CD4-positive, alpha-beta memory T cell (primary cell): ENCODE measurements around the gene LIM2. TPM values are rescaled to one million over a fixed set of nuclear protein-coding genes. Genes with fewer than 3 reads are reported as not detected.
A peak's percentile ranks its signal among the peaks of the same experiment; 100 is the strongest.

Experiments
- CTCF ChIA-PET: fragments of 350-600 bp; sonication (Branson Sonifier 250); formaldehyde crosslinking; loops from one replicate; lab custom pipeline; 2021; ENCODE audit warnings: inconsistent platforms; ENCODE audit not compliant: partially characterized antibody; lab: Charles Lee
- POLR2A ChIA-PET: fragments of 350-600 bp; sonication (Branson Sonifier 250); formaldehyde crosslinking; loops from one replicate; lab custom pipeline; 2021; ENCODE audit not compliant: partially characterized antibody; lab: Charles Lee
- DNase-seq, 5 donors: peaks; one replicate each; pipeline versions ENCODE4 v3.0.0 to v3.0.0-alpha.2; 2020 to 2022; ENCODE audit warnings: mixed read lengths in 1 of 5
- H3K27ac ChIP-seq: one replicate; pipeline ENCODE4 v1.7.0; 2013; ENCODE audit warnings: low read depth, low read length
- H3K27me3 ChIP-seq: 2 replicates; pipeline ENCODE4 v1.7.0; 2013; ENCODE audit warnings: mild to moderate bottlenecking, low read length, moderate library complexity; ENCODE audit not compliant: insufficient read depth
- H3K36me3 ChIP-seq: 2 replicates; pipeline ENCODE4 v1.7.0; 2013; ENCODE audit warnings: mild to moderate bottlenecking, low read length, moderate library complexity; ENCODE audit not compliant: insufficient read depth
- H3K4me1 ChIP-seq: 2 replicates; pipeline ENCODE4 v1.7.0; 2013; ENCODE audit warnings: mild to moderate bottlenecking, low read length, moderate library complexity; ENCODE audit not compliant: insufficient read depth
- H3K4me3 ChIP-seq, 2 donors: one replicate each; pipeline ENCODE4 v1.7.0; 2013; ENCODE audit warnings: low read length in 2 of 2, mild to moderate bottlenecking in 1 of 2
- H3K9me3 ChIP-seq, 2 donors: one replicate each; pipeline ENCODE4 v1.7.0; 2013; ENCODE audit warnings: low read length in 2 of 2, control low read depth in 1 of 2; ENCODE audit not compliant: control insufficient read depth in 1 of 2
- H3K27ac Mint-ChIP-seq, 7 donors: one replicate each; pipeline ENCODE4 v1.8.0; 2020 to 2021; ENCODE audit warnings: mixed read lengths in 7 of 7, mild to moderate bottlenecking in 6 of 7, inconsistent platforms in 3 of 7, moderate library complexity in 3 of 7
- H3K27me3 Mint-ChIP-seq, 2 donors: one replicate each; pipeline ENCODE4 v1.8.0; 2020 to 2021; ENCODE audit warnings: mixed read lengths in 2 of 2
- H3K36me3 Mint-ChIP-seq, 2 donors: one replicate each; pipeline ENCODE4 v1.8.0; 2020 to 2021; ENCODE audit warnings: mixed read lengths in 2 of 2, inconsistent platforms in 1 of 2, mild to moderate bottlenecking in 1 of 2
- H3K4me1 Mint-ChIP-seq, 4 donors: one replicate each; pipeline ENCODE4 v1.8.0; 2020 to 2021; ENCODE audit warnings: mixed read lengths in 4 of 4, mild to moderate bottlenecking in 1 of 4
- H3K4me3 Mint-ChIP-seq, 8 donors: one replicate each; pipeline ENCODE4 v1.8.0; 2020 to 2021; ENCODE audit warnings: mixed read lengths in 8 of 8, mild to moderate bottlenecking in 7 of 8, moderate library complexity in 6 of 8, inconsistent platforms in 3 of 8
- H3K9me3 Mint-ChIP-seq, 8 donors: one replicate each; pipeline ENCODE4 v1.8.0; 2020 to 2021; ENCODE audit warnings: mixed read lengths in 8 of 8, mild to moderate bottlenecking in 5 of 8, inconsistent platforms in 3 of 8, moderate library complexity in 1 of 8
- intact Hi-C: fragments of 100-400 bp; cut with micrococcal nuclease; formaldehyde crosslinking; loops from one replicate; pipeline ENCODE4 v1.15.1; 2023
- polyA plus RNA-seq, 2 donors: library from polyadenylated mRNA; unstranded; fragments of 300-500 nt; fragmentation: Illumina TruSeq; gene quantifications; one replicate each; pipeline ENCODE4 v1.2.3, GENCODE V29; 2021
- total RNA-seq, 2 experiments: library from RNA; stranded (reverse); gene quantifications; one replicate each; pipeline ENCODE4 v1.2.3, GENCODE V29; 2021

The LIM2 gene
- total and polyA plus RNA-seq, 4 experiments from 2014 or later, result not detected

GRCh38 chr19:51354103-51354741 lies 33.6 kb downstream of the LIM2 start:
- POLR2A ChIA-PET, result interaction anchor here (0.9 kb wide), 1 partner anchor 13 kb away, joined by 4 read pairs; no protein-coding TSS in a partner anchor
- intact Hi-C loops, result no loop called here

GRCh38 chr19:51352783-51353360 lies 34.9 kb downstream of the LIM2 start:
- Mint-ChIP-seq H3K27ac (no peak overlapping the region), H3K4me1 (peaks cover 15 to 22% (median 18%) of the 10 kb centered on the region in 4 donors), H3K27me3 (no peaks in the 10 kb centered on the region), H3K36me3 (peaks cover 13 to 23% of the 10 kb centered on the region in 2 donors), H3K9me3 (no peaks in the 10 kb centered on the region), H3K4me3 (no peak overlapping the region)
- DNase-seq, result no peak
- no peak overlapping the region for H3K27ac ChIP-seq
- H3K9me3 ChIP-seq, result no peaks in the 10 kb centered on the region
- ChIA-PET POLR2A (no interaction called here), CTCF (no interaction called here)
- H3K4me1 ChIP-seq, result peaks cover 11% of the 10 kb centered on the region
- no peak overlapping the region for H3K4me3 ChIP-seq
- H3K36me3 ChIP-seq, result no peaks in the 10 kb centered on the region
- intact Hi-C loops, result no loop called here
- H3K27me3 ChIP-seq, result no peaks in the 10 kb centered on the region

More at GRCh38 chr19:51354103-51354741, 33.6 kb downstream of the LIM2 start:
- Histone ChIP-seq H3K4me3 (no peak overlapping the region), H3K27me3 (no peaks in the 10 kb centered on the region), H3K9me3 (no peaks in the 10 kb centered on the region), H3K4me1 (peaks cover 11% of the 10 kb centered on the region), H3K36me3 (no peaks in the 10 kb centered on the region), H3K27ac (no peak overlapping the region)
- no peaks in the 10 kb centered on the region for H3K9me3 Mint-ChIP-seq
- no peak for DNase-seq
- peak overlapping the region in 6 of 7 donors; percentile 17 to 89 (median 84) for H3K27ac Mint-ChIP-seq
- peaks cover 15 to 22% (median 18%) of the 10 kb centered on the region in 4 donors for H3K4me1 Mint-ChIP-seq
- peaks cover 13 to 20% of the 10 kb centered on the region in 2 donors for H3K36me3 Mint-ChIP-seq
- CTCF ChIA-PET, result interaction anchor here (1.1 to 1.3 kb wide), 3 partner anchors 11 to 118 kb away, joined by 3 read pairs; no protein-coding TSS in a partner anchor
- H3K27me3 Mint-ChIP-seq, result no peaks in the 10 kb centered on the region
- H3K4me3 Mint-ChIP-seq, result peak overlapping the region in 1 of 8 donors; percentile 64

- POLR2A ChIA-PET, result no interaction called here
These were observed 36.3 kb downstream of the LIM2 start for GRCh38 chr19:51351266-51351990.

DNA sequence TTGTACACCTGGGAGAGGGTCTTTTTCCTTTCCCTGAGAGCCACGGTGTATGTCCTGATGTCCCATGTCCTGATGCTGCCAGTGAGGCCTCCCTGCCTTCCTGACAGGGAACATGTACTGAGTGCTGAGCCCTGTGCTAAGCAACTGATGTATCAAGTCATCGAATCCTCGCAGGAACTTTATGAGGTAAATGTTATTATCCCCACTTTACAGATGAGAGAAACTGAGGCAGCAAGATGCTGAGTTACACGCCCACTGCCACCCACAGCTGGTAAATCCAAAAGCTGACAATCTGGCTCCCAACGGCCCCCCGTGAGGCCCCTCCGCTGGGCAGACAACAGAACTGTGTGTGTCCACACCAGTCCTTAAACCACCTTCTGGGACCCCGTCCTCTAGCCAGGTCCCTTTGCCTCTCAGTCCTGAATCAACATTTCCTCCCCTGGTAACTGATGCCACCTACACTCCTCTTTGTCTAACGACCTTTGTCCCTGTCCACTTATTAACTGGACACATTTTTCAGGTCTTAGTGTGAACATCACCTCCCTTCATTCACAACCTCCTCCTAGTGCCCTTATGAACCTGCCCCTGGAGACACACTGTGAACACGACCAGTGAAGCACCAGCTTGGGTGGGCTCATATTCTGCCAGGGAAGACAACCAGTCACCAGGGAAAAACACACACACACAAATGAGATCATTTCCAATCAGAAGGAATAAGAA lies 40.4 kb downstream of the LIM2 start:
- intact Hi-C loops, result no loop called here
- Histone ChIP-seq H3K36me3 (peaks cover 10% of the 10 kb centered on the region), H3K4me1 (no peaks in the 10 kb centered on the region), H3K27me3 (no peaks in the 10 kb centered on the region), H3K4me3 (no peak overlapping the region), H3K27ac (no peak overlapping the region), H3K9me3 (no peaks in the 10 kb centered on the region)
- H3K36me3 Mint-ChIP-seq, result peaks cover 28 to 41% of the 10 kb centered on the region in 2 donors
- CTCF ChIA-PET, result no interaction called here
- H3K27me3 Mint-ChIP-seq, result no peaks in the 10 kb centered on the region
- no peak for DNase-seq
- H3K9me3 Mint-ChIP-seq, result no peaks in the 10 kb centered on the region
- no peak overlapping the region for H3K4me3 Mint-ChIP-seq
- H3K27ac Mint-ChIP-seq, result peak overlapping the region in 1 of 7 donors; percentile 3
- H3K4me1 Mint-ChIP-seq, result peaks cover 0 to 4% (median 2%) of the 10 kb centered on the region in 4 donors
- POLR2A ChIA-PET, result no interaction called here

More at GRCh38 chr19:51351266-51351990, 36.3 kb downstream of the LIM2 start:
- Mint-ChIP-seq H3K36me3 (peaks cover 19 to 31% of the 10 kb centered on the region in 2 donors), H3K4me1 (peaks cover 14 to 19% (median 16%) of the 10 kb centered on the region in 4 donors), H3K4me3 (no peak overlapping the region), H3K9me3 (no peaks in the 10 kb centered on the region), H3K27me3 (no peaks in the 10 kb centered on the region), H3K27ac (peak overlapping the region in 1 of 7 donors; percentile 60)
- Histone ChIP-seq H3K36me3 (peaks cover 4% of the 10 kb centered on the region), H3K27ac (no peak overlapping the region), H3K9me3 (no peaks in the 10 kb centered on the region), H3K4me3 (no peak overlapping the region), H3K4me1 (peaks cover 11% of the 10 kb centered on the region), H3K27me3 (no peaks in the 10 kb centered on the region)
- CTCF ChIA-PET, result no interaction called here
- intact Hi-C loops, result no loop called here
- DNase-seq, result no peak

DNA sequence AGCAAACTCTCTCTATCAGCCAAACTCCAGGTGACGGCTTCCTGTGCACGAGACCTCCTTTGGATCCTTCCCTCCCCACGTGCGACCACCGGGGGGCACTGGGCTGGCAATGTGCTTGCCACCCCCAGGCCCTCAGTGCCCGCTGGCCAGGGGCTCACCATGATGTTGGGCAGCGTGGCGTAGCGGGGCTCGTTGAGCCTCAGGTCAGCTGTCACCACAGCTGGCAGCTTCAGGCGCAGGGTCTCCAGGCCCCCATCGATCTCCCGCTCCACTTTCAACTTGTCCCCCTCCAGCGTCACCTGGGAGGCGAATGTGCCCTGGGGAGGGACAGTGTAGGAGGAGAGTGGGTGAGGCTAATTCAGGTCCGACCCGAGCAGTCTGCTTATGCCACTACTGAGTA lies 41.0 kb downstream of the LIM2 start:
- peaks cover 1 to 4% (median 2%) of the 10 kb centered on the region in 4 donors for H3K4me1 Mint-ChIP-seq
- ChIA-PET CTCF (no interaction called here), POLR2A (no interaction called here)
- no peaks in the 10 kb centered on the region for H3K27me3 ChIP-seq
- H3K27ac Mint-ChIP-seq, result no peak overlapping the region
- no peaks in the 10 kb centered on the region for H3K9me3 Mint-ChIP-seq
- H3K4me3 Mint-ChIP-seq, result no peak overlapping the region
- no peaks in the 10 kb centered on the region for H3K4me1 ChIP-seq
- peaks cover 10% of the 10 kb centered on the region for H3K36me3 ChIP-seq
- peaks cover 22 to 35% of the 10 kb centered on the region in 2 donors for H3K36me3 Mint-ChIP-seq
- no peaks in the 10 kb centered on the region for H3K9me3 ChIP-seq
- H3K27me3 Mint-ChIP-seq, result no peaks in the 10 kb centered on the region
- intact Hi-C loops, result no loop called here
- no peak for DNase-seq
- no peak overlapping the region for H3K27ac ChIP-seq
- no peak overlapping the region for H3K4me3 ChIP-seq

GRCh38 chr19:51345076-51345620 lies 42.6 kb downstream of the LIM2 start:
- Mint-ChIP-seq H3K36me3 (peaks cover 18 to 26% of the 10 kb centered on the region in 2 donors), H3K4me1 (peaks cover 3 to 10% (median 6%) of the 10 kb centered on the region in 4 donors), H3K4me3 (peak overlapping the region in 1 of 8 donors; percentile 4), H3K27me3 (no peaks in the 10 kb centered on the region), H3K27ac (peak overlapping the region in 3 of 7 donors; percentile 19 to 35 (median 19)), H3K9me3 (no peaks in the 10 kb centered on the region)
- no peaks in the 10 kb centered on the region for H3K27me3 ChIP-seq
- no peaks in the 10 kb centered on the region for H3K4me1 ChIP-seq
- no peaks in the 10 kb centered on the region for H3K9me3 ChIP-seq
- H3K27ac ChIP-seq, result no peak overlapping the region
- no peak for DNase-seq
- no peak overlapping the region for H3K4me3 ChIP-seq
- ChIA-PET POLR2A (no interaction called here), CTCF (no interaction called here)
- intact Hi-C loops, result no loop called here
- H3K36me3 ChIP-seq, result peaks cover 10% of the 10 kb centered on the region
